GM12872 (cell line): ENCODE measurements around the gene POLR1A.

Source experiments
- CTCF ChIP-seq: IDR thresholded peaks from 3 replicates; pipeline ENCODE4 v1.5.1; 2011; ENCODE audit warnings: low read depth, mild to moderate bottlenecking, low read length, moderate library complexity; ENCODE audit not compliant: insufficient read depth

The POLR1A gene

GRCh38 chr2:85984788-85985187 is 120.9 kb downstream of the POLR1A start:
- TF ChIP-seq CTCF, result no peak

DNA sequence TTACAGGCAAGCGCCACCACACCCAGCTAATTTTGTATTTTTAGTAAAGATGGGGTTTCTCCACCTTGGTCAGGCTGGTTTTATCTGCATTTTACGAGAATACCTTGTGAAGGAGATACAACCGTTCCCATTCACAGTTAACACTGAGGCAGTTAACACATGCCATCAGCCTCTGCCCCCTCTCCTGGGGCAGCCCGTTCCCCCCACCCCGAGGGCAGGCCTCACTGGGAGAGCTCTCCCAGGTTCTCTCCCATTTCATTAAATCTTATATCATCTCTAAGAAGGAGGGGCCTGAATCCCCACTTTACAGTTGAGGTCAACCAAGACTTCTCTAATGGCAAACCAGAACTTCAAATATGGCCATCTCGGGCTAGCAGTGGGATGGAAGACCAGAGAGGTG is 121.9 kb downstream of the POLR1A start:
- TF ChIP-seq CTCF, result no peak

- TF ChIP-seq CTCF, result no peak
These were observed 124.0 kb downstream of the POLR1A start for GRCh38 chr2:85981579-85982247.

GRCh38 chr2:85978883-85979780 is 126.6 kb downstream of the POLR1A start:
- TF ChIP-seq CTCF, result no peak

DNA sequence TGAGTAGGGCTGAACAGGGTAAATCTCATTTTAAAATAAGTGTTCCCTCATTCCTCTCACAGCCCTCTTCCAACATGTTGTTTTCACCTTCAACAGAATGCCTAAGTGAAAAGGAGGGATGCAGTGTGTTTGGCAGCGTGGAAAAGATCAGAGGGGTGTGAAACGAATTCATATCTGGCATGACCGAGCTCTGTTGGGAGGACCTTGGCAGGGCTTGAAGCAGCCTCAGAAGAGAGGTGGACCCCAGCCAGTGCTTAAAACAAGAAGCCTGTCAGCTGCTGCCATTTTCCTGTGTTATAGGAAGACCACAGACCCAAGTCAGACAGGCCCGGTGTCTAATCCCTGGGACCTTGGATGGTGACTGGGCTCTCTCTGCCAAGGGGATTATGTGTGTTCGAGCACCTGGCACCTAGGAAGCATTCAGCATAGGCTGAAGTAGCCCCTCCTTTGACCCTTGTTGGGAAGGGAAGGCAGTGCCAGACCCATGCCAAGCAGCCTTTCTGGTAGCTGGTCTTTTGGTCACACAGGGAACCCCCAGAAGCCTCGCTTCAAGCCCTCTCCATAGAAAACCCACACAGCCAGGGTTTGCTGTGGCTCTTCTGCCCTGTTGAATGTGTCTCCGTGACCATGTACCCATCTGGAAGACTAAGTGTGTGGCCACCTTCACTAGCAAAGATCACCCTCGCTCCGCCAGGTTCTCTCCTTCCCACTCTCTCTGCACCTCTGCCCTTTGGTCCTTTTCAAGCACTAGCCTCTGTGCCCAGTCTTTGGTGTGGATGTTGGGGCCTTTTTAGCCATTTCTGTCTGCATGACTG is 129.4 kb downstream of the POLR1A start:
- no peak for TF ChIP-seq CTCF

DNA sequence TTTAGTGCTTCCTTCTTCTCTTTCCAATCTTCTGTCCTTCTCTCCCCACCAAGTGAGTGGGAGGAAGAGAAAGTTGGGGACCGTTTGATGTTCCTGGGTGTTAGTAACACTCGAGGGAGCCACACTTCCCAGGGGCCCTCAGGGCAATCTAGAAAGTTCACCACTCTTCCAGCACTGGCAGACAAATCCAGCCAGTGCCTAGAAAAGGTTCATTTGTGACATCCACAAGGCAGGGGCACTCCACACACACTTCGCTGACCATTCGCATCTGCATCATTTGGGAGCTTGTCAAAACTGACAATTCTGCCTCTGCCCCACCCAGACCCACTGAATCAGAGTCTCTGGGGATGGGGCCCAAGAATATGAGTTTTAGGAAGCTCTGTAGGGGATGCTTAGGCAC is 130.1 kb downstream of the POLR1A start:
- no peak for TF ChIP-seq CTCF

- no peak for TF ChIP-seq CTCF
These were observed 131.3 kb downstream of the POLR1A start for GRCh38 chr2:85974390-85974789.
